Measurements from ENCODE around the gene ASB6. TPM values are rescaled to one million over a fixed set of nuclear protein-coding genes. Genes with fewer than 3 reads are reported as not detected.

ASB6 gene
- total RNA-seq, 4 donors from 2014 or later, result 13.3 to 30.0 (median 22.0) TPM

- intact Hi-C loops (cut with DNase I), result no loop called here
- H3K36me3 ChIP-seq, result no peaks in the 10 kb centered on the region
- peaks cover 6 to 23% (median 18%) of the 10 kb centered on the region in 4 donors for H3K4me1 ChIP-seq
- no peak overlapping the region for H3K27ac ChIP-seq (replicated peaks in 1 of 4)
- H3K27me3 ChIP-seq, result peaks cover 0 to 6% (median 2%) of the 10 kb centered on the region in 4 donors
- TF ChIP-seq POLR2AphosphoS5 (IDR thresholded peaks at IDR 0.05) (no peak), CTCF (IDR thresholded peaks at IDR 0.05) (peak in 1 of 3 experiments; percentile 22), EP300 (IDR thresholded peaks at IDR 0.05) (no peak), POLR2A (IDR thresholded peaks at IDR 0.05; ENCODE audit: low read depth) (no peak)
- no peak overlapping the region for H3K4me3 ChIP-seq
- DNase-seq (ENCODE audit: extremely low spot score), result no peak
- H3K9me3 ChIP-seq, result no peaks in the 10 kb centered on the region
- 10% methylated on average over 1 of the region's 1 CpG for WGBS
These were observed 24.8 kb downstream of the ASB6 start for GRCh38 chr9:129617167-129617566.

- no peak overlapping the region for H3K27ac ChIP-seq (replicated peaks in 1 of 4)
- H3K4me3 ChIP-seq, result no peak overlapping the region
- 80% methylated on average over 15 of the region's 31 CpGs for WGBS
- intact Hi-C loops (cut with DNase I), result no loop called here
- H3K9me3 ChIP-seq, result no peaks in the 10 kb centered on the region
- H3K4me1 ChIP-seq, result peaks cover 12 to 32% (median 23%) of the 10 kb centered on the region in 4 donors
- H3K27me3 ChIP-seq, result peaks cover 0 to 6% (median 1%) of the 10 kb centered on the region in 4 donors
- no peaks in the 10 kb centered on the region for H3K36me3 ChIP-seq
- DNase-seq (ENCODE audit: extremely low spot score), result no peak
- TF ChIP-seq EP300 (IDR thresholded peaks at IDR 0.05) (no peak), POLR2A (IDR thresholded peaks at IDR 0.05; ENCODE audit: low read depth) (no peak), POLR2AphosphoS5 (IDR thresholded peaks at IDR 0.05) (no peak), CTCF (IDR thresholded peaks at IDR 0.05) (no peak)
These were observed 26.3 kb downstream of the ASB6 start for GRCh38 chr9:129615407-129616285.

- no peaks in the 10 kb centered on the region for H3K36me3 ChIP-seq
- no peak overlapping the region for H3K27ac ChIP-seq (replicated peaks in 1 of 4)
- H3K4me3 ChIP-seq, result no peak overlapping the region
- H3K27me3 ChIP-seq, result peaks cover 0 to 5% (median 0%) of the 10 kb centered on the region in 4 donors
- intact Hi-C loops (cut with DNase I), result loop anchor here (5.0 kb wide), 1 partner anchor 293 kb away; no protein-coding TSS in a partner anchor
- peaks cover 9 to 32% (median 22%) of the 10 kb centered on the region in 4 donors for H3K4me1 ChIP-seq
- no peak for DNase-seq (ENCODE audit: extremely low spot score)
- TF ChIP-seq POLR2AphosphoS5 (IDR thresholded peaks at IDR 0.05), result no peak
- TF ChIP-seq CTCF (IDR thresholded peaks at IDR 0.05), result no peak
- WGBS, result 88% methylated on average over 10 of the region's 10 CpGs
- H3K9me3 ChIP-seq, result no peaks in the 10 kb centered on the region
These were observed 27.0 kb downstream of the ASB6 start for GRCh38 chr9:129614932-129615331.

- no peak for DNase-seq (ENCODE audit: extremely low spot score)
- Histone ChIP-seq H3K9me3 (no peaks in the 10 kb centered on the region), H3K36me3 (no peaks in the 10 kb centered on the region), H3K27ac (replicated peaks in 1 of 4) (peak overlapping the region in 3 of 4 donors; percentile 47 to 70 (median 60)), H3K4me3 (no peak overlapping the region), H3K4me1 (peaks cover 21 to 39% (median 30%) of the 10 kb centered on the region in 4 donors), H3K27me3 (no peaks in the 10 kb centered on the region)
- 66% methylated on average over 15 of the region's 19 CpGs for WGBS
- intact Hi-C loops (cut with DNase I), result loop anchor here (5.0 kb wide), 1 partner anchor 291 kb away; no protein-coding TSS in a partner anchor
- TF ChIP-seq CTCF (IDR thresholded peaks at IDR 0.05) (no peak), POLR2A (IDR thresholded peaks at IDR 0.05; ENCODE audit: low read depth) (no peak), POLR2AphosphoS5 (IDR thresholded peaks at IDR 0.05) (peak in 1 of 2 donors; percentile 72)
These were observed 28.3 kb downstream of the ASB6 start for GRCh38 chr9:129613520-129614175.
